HG03469 (cell line): ENCODE results near the gene TBL3.
A peak's percentile ranks its signal among the peaks of the same experiment; 100 is the strongest.

Source experiments
- ATAC-seq: cut with Tn5 transposase; IDR thresholded peaks from one replicate; pipeline ENCODE4 v1.9.1; 2021; ENCODE audit warnings: mild to moderate bottlenecking, moderate library complexity, moderate number of reproducible peaks; ENCODE audit not compliant: unreplicated experiment

TBL3 gene

GRCh38 chr16:1981398-1981836, 9.6 kb downstream of the TBL3 start, which contains the start of gene NOXO1:
NOXO1 (minus strand) TSS chr16:1981469; CDS start chr16:1981179, 290 bp downstream.
- ATAC-seq, result no peak

- no peak for ATAC-seq
Observed at GRCh38 chr16:1982013-1982433, 10.2 kb downstream of the TBL3 start.

GRCh38 chr16:1982991-1983543, 11.2 kb downstream of the TBL3 start:
- ATAC-seq, result no peak

- peak; percentile 38 for ATAC-seq
Observed at GRCh38 chr16:1983544-1984346, 11.9 kb downstream of the TBL3 start, which contains the start of gene GFER. GFER (plus strand) TSS chr16:1984193; CDS start chr16:1984219, 26 bp downstream.

GRCh38 chr16:1984347-1985225, 12.7 kb downstream of the TBL3 start:
- peak; percentile 2 for ATAC-seq

GRCh38 chr16:1985466-1986150, 13.8 kb downstream of the TBL3 start:
- no peak for ATAC-seq

- ATAC-seq, result no peak
Observed at GRCh38 chr16:1987198-1987597, 15.3 kb downstream of the TBL3 start.

- no peak for ATAC-seq
Observed at GRCh38 chr16:1989209-1990100, 17.6 kb downstream of the TBL3 start, which contains the start of gene SYNGR3. SYNGR3 (plus strand) TSS chr16:1989970; CDS start chr16:1990103, 133 bp downstream.

GRCh38 chr16:1990101-1990350, 18.2 kb downstream of the TBL3 start:
- ATAC-seq, result no peak

- ATAC-seq, result no peak
Observed at GRCh38 chr16:1990351-1991134, 18.7 kb downstream of the TBL3 start.

GRCh38 chr16:1991135-1991551, 19.3 kb downstream of the TBL3 start:
- ATAC-seq, result no peak

GRCh38 chr16:1991588-1991947, 19.7 kb downstream of the TBL3 start:
- no peak for ATAC-seq

GRCh38 chr16:1991948-1992703, 20.3 kb downstream of the TBL3 start:
- peak; percentile 28 for ATAC-seq

- no peak for ATAC-seq
Observed at GRCh38 chr16:1992704-1993317, 21.0 kb downstream of the TBL3 start.

GRCh38 chr16:1993731-1994131, 21.9 kb downstream of the TBL3 start:
- no peak for ATAC-seq

- ATAC-seq, result no peak
Observed at GRCh38 chr16:1997494-1998359, 25.9 kb downstream of the TBL3 start.

- ATAC-seq, result no peak
Observed at GRCh38 chr16:1998360-1998835, 26.5 kb downstream of the TBL3 start.
